HG03432 (cell line): ENCODE results near the gene NPFF.
A peak's percentile ranks its signal among the peaks of the same experiment; 100 is the strongest.
"Not testable (repeated sequence)": the region's sequence is repeated elsewhere in the genome, so short reads cannot be mapped to it uniquely, and the experiment has no call there.

Experiments used
- ATAC-seq: cut with Tn5 transposase; IDR thresholded peaks from one replicate; pipeline ENCODE4 v1.9.1; 2021; ENCODE audit warnings: mild to moderate bottlenecking, moderate library complexity; ENCODE audit not compliant: unreplicated experiment

NPFF gene

DNA sequence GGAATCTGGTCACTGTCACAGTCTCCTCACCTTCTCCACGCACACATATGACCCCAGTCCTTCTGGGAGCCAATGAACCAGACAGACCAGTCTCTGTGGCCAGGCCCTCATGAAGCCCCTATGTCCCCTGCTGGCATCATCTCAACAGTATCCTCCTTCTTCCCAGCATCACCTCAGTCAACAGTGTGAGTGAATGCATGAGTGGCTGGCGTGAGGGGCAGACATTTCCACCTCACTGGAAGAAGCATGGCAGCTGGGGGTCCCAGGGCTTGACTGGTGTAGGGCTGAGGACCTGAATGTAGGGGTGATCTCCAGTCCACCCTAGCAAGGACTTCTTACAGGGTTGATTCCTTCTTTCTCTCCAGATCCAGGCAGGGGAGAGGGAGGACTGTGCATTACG, 9.8 kb downstream of the NPFF start:
- ATAC-seq: no peak

GRCh38 chr12:53496752-53497032, 10.6 kb downstream of the NPFF start:
- ATAC-seq: no peak

GRCh38 chr12:53495903-53496751, 11.2 kb downstream of the NPFF start:
- ATAC-seq: no peak

- no peak for ATAC-seq
These were observed 13.5 kb downstream of the NPFF start for GRCh38 chr12:53493610-53494391.

DNA sequence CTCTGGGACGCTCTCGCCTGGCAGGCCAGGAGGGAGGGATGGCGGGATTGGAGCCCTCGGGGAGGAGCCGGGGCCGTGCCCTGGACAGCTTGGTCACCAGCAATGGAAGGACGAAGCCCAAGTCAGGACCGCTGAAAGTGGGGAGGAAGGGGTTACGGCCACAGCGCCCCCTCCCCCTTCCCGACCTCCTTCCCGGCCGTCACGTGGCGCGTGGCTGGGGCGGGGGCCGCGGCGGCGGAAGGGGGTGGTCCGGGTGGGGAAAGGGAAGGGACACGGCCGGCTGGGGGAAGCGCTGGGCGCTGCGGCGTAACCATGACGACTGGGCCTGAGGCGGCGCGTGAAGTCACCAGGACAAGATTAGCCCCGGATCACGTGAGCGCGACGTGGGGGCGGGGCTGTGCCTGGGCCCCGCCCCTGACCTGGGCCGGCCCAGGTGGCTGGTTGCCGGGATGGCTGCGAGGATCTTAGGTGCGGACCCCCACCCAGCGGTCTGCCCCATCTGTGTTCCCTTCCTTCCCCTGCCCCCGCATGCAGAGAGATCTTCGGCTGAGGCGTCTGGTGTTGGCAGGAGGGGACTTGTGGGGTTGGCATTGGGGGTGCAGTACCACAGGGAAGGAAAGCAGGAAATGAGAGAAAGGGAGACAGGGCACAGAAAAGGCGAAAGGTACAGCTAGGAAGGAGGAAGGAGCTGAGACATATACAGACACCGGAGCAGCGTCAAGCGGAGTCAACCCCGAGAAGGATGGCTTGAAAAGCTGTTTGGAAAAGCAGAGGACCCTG, 14.3 kb downstream of the NPFF start:
- peak; percentile 96 for ATAC-seq

DNA sequence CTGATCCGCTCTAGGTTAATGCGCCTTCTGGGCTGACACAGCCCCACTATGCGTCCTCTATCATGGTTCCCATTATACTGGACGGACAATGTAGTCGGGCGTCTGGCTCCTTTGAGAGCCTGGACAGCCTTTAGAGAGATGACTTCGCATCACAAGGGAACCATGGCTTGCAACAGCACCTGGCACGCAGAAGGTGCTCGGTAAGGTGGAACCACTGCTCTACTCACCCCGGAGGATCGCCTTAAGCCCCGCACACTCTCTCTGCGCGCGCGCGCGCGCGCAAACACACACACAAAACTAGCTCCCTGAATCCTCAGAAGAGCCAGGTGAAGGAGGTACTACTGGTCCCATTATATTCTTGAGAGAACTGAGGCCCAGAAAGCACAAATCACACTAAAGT, 15.1 kb downstream of the NPFF start:
- ATAC-seq: no peak

- ATAC-seq: no peak
These were observed 17.9 kb downstream of the NPFF start for GRCh38 chr12:53489242-53489864.

- no peak for ATAC-seq
These were observed 20.4 kb downstream of the NPFF start for GRCh38 chr12:53486736-53487487.

GRCh38 chr12:53485955-53486735, 21.1 kb downstream of the NPFF start:
- ATAC-seq: no peak

DNA sequence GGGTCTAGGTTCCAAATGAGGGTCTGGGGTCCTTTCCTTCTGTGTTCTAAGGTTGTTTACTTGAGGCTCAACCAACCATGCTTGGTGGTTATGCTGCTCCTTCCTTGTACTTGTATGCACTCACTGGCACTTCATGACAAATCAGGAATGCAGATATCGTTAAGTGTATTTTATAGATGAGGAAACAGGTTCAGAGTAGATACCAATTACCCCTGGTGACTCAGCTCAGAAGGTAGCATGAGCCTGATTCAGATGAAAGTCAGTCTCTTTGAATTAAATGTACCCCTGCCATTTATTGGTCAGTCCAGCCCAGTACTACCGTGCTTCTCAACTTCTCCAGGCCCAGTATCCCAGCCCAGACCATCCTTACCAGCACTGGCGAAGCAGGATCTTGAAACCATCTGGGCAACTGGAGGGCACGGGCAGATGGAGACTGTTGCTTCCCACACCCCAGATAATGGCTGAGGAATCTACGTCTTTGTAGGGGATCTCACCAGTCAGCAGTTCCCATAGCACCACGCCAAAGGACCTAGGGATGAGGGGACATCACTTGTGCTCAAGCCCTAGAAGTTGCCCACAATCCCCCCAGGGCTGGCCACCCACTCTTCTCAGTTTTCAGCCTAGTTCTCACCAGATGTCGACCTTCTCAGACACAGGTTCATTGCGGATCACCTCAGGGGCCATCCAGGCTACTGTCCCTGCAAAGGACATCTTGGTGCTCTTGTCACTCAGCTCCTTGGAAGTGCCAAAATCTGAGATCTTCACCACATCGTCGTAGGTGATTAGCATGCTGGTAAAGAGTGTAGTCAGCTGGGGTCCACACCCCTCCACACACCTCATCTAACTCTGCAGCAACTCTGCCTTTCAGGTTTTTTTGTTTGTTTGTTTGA, 22.4 kb downstream of the NPFF start:
- no peak for ATAC-seq

DNA sequence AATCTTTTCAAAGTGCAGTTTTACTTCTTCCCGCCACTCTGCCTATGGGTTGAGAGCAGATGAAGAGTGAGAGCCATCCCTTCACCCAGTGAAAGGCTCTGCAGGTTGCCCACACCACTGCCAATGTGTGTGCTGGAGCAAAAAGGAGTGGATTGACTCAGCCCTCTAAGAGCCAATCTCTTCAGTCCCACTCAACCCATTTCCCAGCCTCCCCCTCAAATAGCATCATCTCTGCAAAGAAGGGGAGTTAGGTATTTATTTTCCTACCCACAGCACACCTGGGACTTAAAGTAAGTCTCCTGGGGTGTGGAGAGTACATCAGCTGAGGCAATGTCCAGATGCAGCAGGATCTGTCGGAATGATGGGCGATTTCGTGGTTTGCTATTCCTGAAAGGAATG, 23.3 kb downstream of the NPFF start:
- ATAC-seq: no peak

DNA sequence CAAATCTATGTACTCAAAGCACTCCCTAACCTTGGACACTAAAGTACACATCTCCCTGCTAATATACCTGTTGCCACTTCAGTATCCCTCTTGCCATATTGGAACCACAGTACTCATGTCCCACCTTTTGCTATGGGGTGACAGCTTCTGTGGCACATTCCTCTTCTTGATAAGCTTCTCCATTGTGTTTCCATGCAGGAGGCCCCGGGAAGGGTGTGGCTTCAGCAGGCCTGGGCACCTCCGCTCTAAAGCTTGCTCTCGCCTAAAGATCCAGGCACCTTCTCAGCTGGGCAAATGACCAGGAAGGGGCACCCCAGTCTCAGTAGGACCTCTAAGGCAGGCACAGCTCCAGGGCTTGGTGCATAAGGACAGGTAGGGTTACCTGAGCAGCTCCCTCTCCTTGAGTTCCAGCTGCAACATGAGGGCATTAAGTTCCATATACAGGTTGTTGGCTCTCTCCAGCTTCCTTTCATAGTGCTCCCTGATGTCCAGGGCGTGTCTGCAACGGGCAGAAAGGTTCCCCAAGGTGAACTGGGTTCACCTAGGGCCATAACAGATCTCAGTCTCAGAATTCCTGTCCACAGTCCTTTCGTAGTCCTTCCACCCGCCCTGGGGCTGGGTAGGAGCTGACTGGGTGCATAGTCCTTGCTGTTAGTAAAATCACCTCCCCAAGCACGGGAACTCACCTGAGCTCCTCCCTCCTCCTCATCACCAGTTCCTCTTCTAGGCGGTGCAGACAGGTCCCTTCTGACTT, 23.9 kb downstream of the NPFF start:
- no peak for ATAC-seq

DNA sequence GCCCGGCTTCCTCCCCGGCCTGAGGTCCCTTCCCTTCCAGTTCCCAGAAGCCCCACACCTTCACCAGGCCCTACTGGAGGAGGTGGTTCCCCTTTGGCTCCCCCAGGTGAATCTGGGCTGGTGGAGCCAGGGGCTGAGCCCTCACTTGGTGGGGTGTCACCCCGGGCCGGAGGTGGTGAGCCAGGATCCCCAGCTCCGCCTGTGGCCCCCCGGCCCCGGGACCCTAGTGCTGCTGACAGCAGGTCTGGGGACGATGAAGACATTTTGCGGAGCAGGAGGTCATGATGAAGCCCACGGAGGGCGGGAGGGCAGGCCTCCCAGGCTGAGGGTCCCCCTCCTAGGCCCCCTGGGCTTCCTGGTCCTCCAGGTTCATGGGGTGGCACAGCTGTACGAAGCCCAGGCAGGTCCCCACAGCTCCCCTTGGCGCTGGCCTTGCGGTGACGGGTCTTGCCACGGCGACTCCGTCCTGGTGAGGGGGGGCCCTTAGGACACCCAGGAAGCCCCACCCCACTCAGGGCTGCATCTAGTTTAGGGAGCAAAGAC, 24.6 kb downstream of the NPFF start:
- ATAC-seq: no peak

- ATAC-seq: no peak
These were observed 25.2 kb downstream of the NPFF start for GRCh38 chr12:53481939-53482586.

- ATAC-seq: not testable (repeated sequence)
These were observed 25.8 kb downstream of the NPFF start for GRCh38 chr12:53481458-53481857.

- no peak for ATAC-seq
These were observed 26.5 kb downstream of the NPFF start for GRCh38 chr12:53480491-53481442.
